Ovary (tissue), 3 donors: ENCODE data around the gene HAND2.

Source experiments
- EP300 ChIP-seq: sonication (generic); formaldehyde crosslinking; IDR thresholded peaks from one replicate; pipeline ENCODE4 v1.6.1; 2017; ENCODE audit warnings: antibody characterized with exemption
- POLR2A ChIP-seq: fragments of 450-650 bp; IDR thresholded peaks from one replicate; pipeline ENCODE4 v1.6.1; 2017; ENCODE audit warnings: antibody characterized with exemption, mild to moderate bottlenecking, moderate library complexity
- TF ChIP-seq, protein P1 (sequence below), 3 donors: fragments of 450-650 bp in 2 of 3; fragments of 200-600 bp in 1 of 3; IDR thresholded peaks; one replicate each; pipeline versions ENCODE4 v1.5.1 to v1.8.0; 2016 to 2022; ENCODE audit warnings: antibody characterized with exemption in 3 of 3, mild to moderate bottlenecking in 1 of 3
- donor health status: DM: no; HTN: no; CAD: no.

DNA sequence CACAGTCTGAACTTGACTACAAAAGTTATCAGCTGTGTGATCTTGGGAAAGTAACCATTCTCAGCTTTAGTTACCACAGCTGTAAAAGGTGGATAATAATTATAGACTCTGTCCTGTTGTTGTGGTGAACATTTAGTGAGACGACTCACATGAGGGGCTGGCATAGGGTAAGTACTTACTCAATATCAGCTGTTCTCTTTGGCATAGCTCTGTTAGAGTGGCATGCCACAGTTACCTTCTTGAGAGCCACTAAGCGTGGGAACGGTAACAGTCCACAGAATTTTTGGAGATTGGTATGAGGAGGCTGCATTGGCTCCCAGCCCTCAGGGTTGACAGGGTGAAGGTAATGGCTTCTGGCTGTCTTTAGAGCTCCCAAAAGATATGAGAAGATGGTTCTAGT is 13.2 kb upstream of the HAND2 start:
- no peak for TF ChIP-seq POLR2A
- TF ChIP-seq, protein P1, sequence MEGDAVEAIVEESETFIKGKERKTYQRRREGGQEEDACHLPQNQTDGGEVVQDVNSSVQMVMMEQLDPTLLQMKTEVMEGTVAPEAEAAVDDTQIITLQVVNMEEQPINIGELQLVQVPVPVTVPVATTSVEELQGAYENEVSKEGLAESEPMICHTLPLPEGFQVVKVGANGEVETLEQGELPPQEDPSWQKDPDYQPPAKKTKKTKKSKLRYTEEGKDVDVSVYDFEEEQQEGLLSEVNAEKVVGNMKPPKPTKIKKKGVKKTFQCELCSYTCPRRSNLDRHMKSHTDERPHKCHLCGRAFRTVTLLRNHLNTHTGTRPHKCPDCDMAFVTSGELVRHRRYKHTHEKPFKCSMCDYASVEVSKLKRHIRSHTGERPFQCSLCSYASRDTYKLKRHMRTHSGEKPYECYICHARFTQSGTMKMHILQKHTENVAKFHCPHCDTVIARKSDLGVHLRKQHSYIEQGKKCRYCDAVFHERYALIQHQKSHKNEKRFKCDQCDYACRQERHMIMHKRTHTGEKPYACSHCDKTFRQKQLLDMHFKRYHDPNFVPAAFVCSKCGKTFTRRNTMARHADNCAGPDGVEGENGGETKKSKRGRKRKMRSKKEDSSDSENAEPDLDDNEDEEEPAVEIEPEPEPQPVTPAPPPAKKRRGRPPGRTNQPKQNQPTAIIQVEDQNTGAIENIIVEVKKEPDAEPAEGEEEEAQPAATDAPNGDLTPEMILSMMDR (IDR thresholded peaks at IDR 0.05), result no peak
- no peak for TF ChIP-seq EP300
